WERI-Rb-1 (cell line): ENCODE data around the gene ZIC4.

Experiments
- DNase-seq: peaks from one replicate; pipeline ENCODE4 v3.0.0-alpha.2; 2020
- H3K27ac ChIP-seq: fragments of 250-450 bp; sonication (Bioruptor Pico); 2 replicates; pipeline ENCODE4 v1.5.1; 2020; ENCODE audit warnings: mild to moderate bottlenecking, moderate library complexity
- H3K27me3 ChIP-seq: fragments of 250-450 bp; sonication (Bioruptor Pico); 2 replicates; pipeline ENCODE4 v1.5.1; 2021; ENCODE audit warnings: mild to moderate bottlenecking, low read depth, moderate library complexity; ENCODE audit not compliant: insufficient read depth, severe bottlenecking
- H3K36me3 ChIP-seq: fragments of 250-450 bp; sonication (Bioruptor Pico); 2 replicates; pipeline ENCODE4 v1.5.1; 2020; ENCODE audit warnings: mild to moderate bottlenecking, moderate library complexity
- H3K4me3 ChIP-seq: 2 replicates; pipeline ENCODE4 v1.5.1; 2011; ENCODE audit warnings: low read depth, mild to moderate bottlenecking, control low read depth, low read length
- H3K9me3 ChIP-seq: fragments of 250-450 bp; sonication (Bioruptor Pico); 2 replicates; pipeline ENCODE4 v1.5.1; 2021; ENCODE audit warnings: mild to moderate bottlenecking, moderate library complexity; ENCODE audit not compliant: severe bottlenecking
- TF ChIP-seq, protein P1 (sequence below): IDR thresholded peaks from 2 replicates; pipeline ENCODE4 v1.5.1; 2011; ENCODE audit warnings: low read depth, mild to moderate bottlenecking, control low read depth, inconsistent platforms, low read length

Gene ZIC4

DNA sequence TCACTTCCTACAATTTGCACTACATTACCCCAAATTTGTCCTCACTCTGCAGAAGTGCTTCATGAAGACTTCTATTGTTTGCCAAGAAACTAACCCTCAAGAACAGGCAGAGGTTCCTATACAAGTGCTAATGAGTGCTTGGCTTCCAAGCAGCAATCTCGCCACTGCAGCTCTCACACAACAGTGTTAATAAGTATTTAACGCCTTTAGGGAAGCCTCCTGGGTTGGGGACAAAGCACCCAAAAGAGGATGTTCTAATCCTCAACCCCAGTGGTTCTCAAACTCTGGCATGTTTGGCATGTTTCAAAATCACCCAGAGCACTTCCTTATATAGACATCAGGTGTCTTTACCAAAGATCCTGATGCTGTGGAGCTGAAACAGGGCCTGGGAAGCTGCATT lies 64.6 kb downstream of the ZIC4 start:
- TF ChIP-seq, protein P1, sequence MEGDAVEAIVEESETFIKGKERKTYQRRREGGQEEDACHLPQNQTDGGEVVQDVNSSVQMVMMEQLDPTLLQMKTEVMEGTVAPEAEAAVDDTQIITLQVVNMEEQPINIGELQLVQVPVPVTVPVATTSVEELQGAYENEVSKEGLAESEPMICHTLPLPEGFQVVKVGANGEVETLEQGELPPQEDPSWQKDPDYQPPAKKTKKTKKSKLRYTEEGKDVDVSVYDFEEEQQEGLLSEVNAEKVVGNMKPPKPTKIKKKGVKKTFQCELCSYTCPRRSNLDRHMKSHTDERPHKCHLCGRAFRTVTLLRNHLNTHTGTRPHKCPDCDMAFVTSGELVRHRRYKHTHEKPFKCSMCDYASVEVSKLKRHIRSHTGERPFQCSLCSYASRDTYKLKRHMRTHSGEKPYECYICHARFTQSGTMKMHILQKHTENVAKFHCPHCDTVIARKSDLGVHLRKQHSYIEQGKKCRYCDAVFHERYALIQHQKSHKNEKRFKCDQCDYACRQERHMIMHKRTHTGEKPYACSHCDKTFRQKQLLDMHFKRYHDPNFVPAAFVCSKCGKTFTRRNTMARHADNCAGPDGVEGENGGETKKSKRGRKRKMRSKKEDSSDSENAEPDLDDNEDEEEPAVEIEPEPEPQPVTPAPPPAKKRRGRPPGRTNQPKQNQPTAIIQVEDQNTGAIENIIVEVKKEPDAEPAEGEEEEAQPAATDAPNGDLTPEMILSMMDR, result no peak
- Histone ChIP-seq H3K9me3 (no peaks in the 10 kb centered on the region), H3K36me3 (no peaks in the 10 kb centered on the region), H3K27ac (no peak overlapping the region), H3K4me3 (no peak overlapping the region), H3K27me3 (no peaks in the 10 kb centered on the region)
- DNase-seq, result no peak

DNA sequence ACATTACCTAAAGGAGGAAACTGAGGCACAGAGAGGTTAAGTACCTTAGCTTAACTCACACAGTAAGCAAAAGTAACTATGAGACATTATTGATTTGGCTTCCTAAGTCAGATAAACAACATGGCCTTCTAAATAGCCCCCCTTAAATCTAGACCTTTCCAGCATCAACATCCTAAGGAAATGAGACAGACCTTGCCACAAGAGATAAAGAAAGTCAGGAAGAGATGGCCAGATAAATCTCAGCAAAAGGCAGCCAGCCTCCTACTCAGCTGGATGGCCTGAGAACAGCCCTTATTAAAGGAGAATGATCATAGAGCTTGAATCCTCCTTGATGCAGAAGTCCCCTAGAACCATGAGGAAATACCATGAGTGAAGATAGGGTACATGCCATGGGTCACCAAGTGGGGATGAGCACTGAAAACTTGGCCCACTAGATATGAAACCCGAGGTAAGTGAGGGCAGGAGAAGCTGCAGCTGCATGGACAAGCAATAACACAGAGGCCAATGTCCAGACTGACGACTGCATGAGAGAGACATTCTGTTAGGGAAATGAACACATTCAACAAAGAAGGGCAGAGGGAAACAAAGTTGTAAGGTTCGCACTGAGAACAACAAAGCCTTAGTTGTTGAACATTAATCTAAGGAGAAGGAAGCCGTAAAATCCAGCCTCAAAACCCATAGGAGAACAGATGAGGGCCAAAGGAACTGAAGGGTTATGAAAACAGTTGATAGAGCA lies 69.6 kb downstream of the ZIC4 start:
- Histone ChIP-seq H3K9me3 (no peaks in the 10 kb centered on the region), H3K27me3 (no peaks in the 10 kb centered on the region), H3K27ac (no peak overlapping the region), H3K4me3 (no peak overlapping the region), H3K36me3 (no peaks in the 10 kb centered on the region)
- TF ChIP-seq, protein P1, result no peak
- no peak for DNase-seq
